WTC11 (cell line): Measurements from ENCODE around the gene CTIF. TPM values are rescaled to one million over a fixed set of nuclear protein-coding genes. Genes with fewer than 3 reads are reported as not detected.

Source experiments
- ATAC-seq: fragments of 200-7000 bp; cut with Tn5 transposase; 2 replicates; pipeline ENCODE4 v1.10.0; 2021; ENCODE audit warnings: mild to moderate bottlenecking, moderate library complexity
- CTCF ChIA-PET: fragments of 300-600 bp; sonication (Branson Sonifier 250); formaldehyde crosslinking; loops from one replicate; lab custom pipeline; 2021; ENCODE audit warnings: antibody characterized with exemption; lab: Charles Lee
- POLR2A ChIA-PET: fragments of 350-600 bp; sonication (Branson Sonifier 250); formaldehyde crosslinking; loops from one replicate; lab custom pipeline; 2021; ENCODE audit warnings: antibody characterized with exemption; lab: Charles Lee
- DNase-seq: peaks from one replicate; pipeline ENCODE4 v3.0.0; 2021; ENCODE audit warnings: low spot score
- H3K27ac Mint-ChIP-seq: 2 replicates; pipeline ENCODE4 v1.8.0; 2021; ENCODE audit warnings: mixed read lengths
- H3K27me3 Mint-ChIP-seq: 2 replicates; pipeline ENCODE4 v1.8.0; 2021; ENCODE audit warnings: low read depth, mild to moderate bottlenecking, moderate library complexity, mixed read lengths
- H3K36me3 Mint-ChIP-seq: 2 replicates; pipeline ENCODE4 v1.8.0; 2021; ENCODE audit warnings: mixed read lengths
- H3K4me1 Mint-ChIP-seq: 2 replicates; pipeline ENCODE4 v1.8.0; 2022; ENCODE audit warnings: mixed read lengths
- H3K4me3 Mint-ChIP-seq: 2 replicates; pipeline ENCODE4 v1.8.0; 2021; ENCODE audit warnings: mild to moderate bottlenecking, moderate library complexity, mixed read lengths
- H3K9me3 Mint-ChIP-seq: 2 replicates; pipeline ENCODE4 v1.8.0; 2021; ENCODE audit warnings: mixed read lengths
- AR ChIP-seq: fragments of 250-450 bp; sonication (Bioruptor Pico); IDR thresholded peaks from 2 replicates; pipeline ENCODE4 v1.9.0; 2021; ENCODE audit warnings: mild to moderate bottlenecking
- CDX4 ChIP-seq: fragments of 250-450 bp; sonication (Bioruptor Pico); IDR thresholded peaks from 2 replicates; pipeline ENCODE4 v1.9.0; 2021; ENCODE audit warnings: moderate library complexity, mild to moderate bottlenecking, inconsistent platforms, borderline replicate concordance
- EMX1 ChIP-seq: fragments of 250-450 bp; sonication (Bioruptor Pico); IDR thresholded peaks from 2 replicates; pipeline ENCODE4 v1.8.0; 2021; ENCODE audit warnings: mild to moderate bottlenecking
- GRHL2 ChIP-seq: fragments of 250-450 bp; sonication (Bioruptor Pico); IDR thresholded peaks from 2 replicates; pipeline ENCODE4 v1.8.0; 2022; ENCODE audit warnings: mild to moderate bottlenecking, moderate library complexity; ENCODE audit not compliant: insufficient replicate concordance, severe bottlenecking
- HMGXB4 ChIP-seq: sonication (generic); formaldehyde crosslinking; IDR thresholded peaks from 2 replicates; pipeline ENCODE4 v1.8.1; 2023; ENCODE audit warnings: mild to moderate bottlenecking, moderate library complexity, missing genetic modification reagents
- NFATC4 ChIP-seq: fragments of 250-450 bp; sonication (Bioruptor Pico); IDR thresholded peaks from 2 replicates; pipeline ENCODE4 v1.9.0; 2021; ENCODE audit warnings: mild to moderate bottlenecking
- NR1H2 ChIP-seq: sonication (generic); formaldehyde crosslinking; IDR thresholded peaks from 2 replicates; pipeline ENCODE4 v1.9.0; 2021; ENCODE audit warnings: mild to moderate bottlenecking, moderate library complexity, missing genetic modification reagents
- PRDM15 ChIP-seq: sonication (generic); formaldehyde crosslinking; IDR thresholded peaks from 2 replicates; pipeline ENCODE4 v1.8.0; 2022; ENCODE audit warnings: missing genetic modification reagents
- SMAD3 ChIP-seq: sonication (generic); formaldehyde crosslinking; IDR thresholded peaks from 2 replicates; pipeline ENCODE4 v1.8.0; 2022; ENCODE audit warnings: missing genetic modification reagents, mild to moderate bottlenecking, borderline replicate concordance
- SMAD4 ChIP-seq: sonication (generic); formaldehyde crosslinking; IDR thresholded peaks from 2 replicates; pipeline ENCODE4 v1.8.0; 2022; ENCODE audit warnings: mild to moderate bottlenecking, missing genetic modification reagents
- SP1 ChIP-seq: sonication (generic); formaldehyde crosslinking; conservative IDR thresholded peaks from 2 replicates; pipeline ENCODE4 v1.8.1; 2022; ENCODE audit warnings: missing genetic modification reagents
- TEAD4 ChIP-seq: sonication (generic); formaldehyde crosslinking; IDR thresholded peaks from 2 replicates; pipeline ENCODE4 v1.8.0; 2022; ENCODE audit warnings: mild to moderate bottlenecking, missing genetic modification reagents
- TP53 ChIP-seq: sonication (generic); formaldehyde crosslinking; IDR thresholded peaks from 2 replicates; pipeline ENCODE4 v1.8.1; 2023; ENCODE audit warnings: mild to moderate bottlenecking, missing genetic modification reagents
- ZBTB43 ChIP-seq: sonication (generic); formaldehyde crosslinking; IDR thresholded peaks from 2 replicates; pipeline ENCODE4 v1.8.1; 2023; ENCODE audit warnings: mild to moderate bottlenecking, missing genetic modification reagents
- ZNF232 ChIP-seq: sonication (generic); formaldehyde crosslinking; IDR thresholded peaks from 2 replicates; pipeline ENCODE4 v1.8.0; 2022; ENCODE audit warnings: mild to moderate bottlenecking, missing genetic modification reagents
- ZNF396 ChIP-seq: fragments of 250-450 bp; sonication (Bioruptor Pico); IDR thresholded peaks from 2 replicates; pipeline ENCODE4 v1.8.0; 2021; ENCODE audit warnings: mild to moderate bottlenecking, moderate library complexity, borderline replicate concordance
- ZNF423 ChIP-seq: fragments of 250-450 bp; sonication (Bioruptor Pico); IDR thresholded peaks from 2 replicates; pipeline ENCODE4 v2.1.2; 2022; ENCODE audit warnings: mild to moderate bottlenecking, moderate library complexity
- ZNF425 ChIP-seq: fragments of 250-450 bp; sonication (Bioruptor Pico); conservative IDR thresholded peaks from 2 replicates; pipeline ENCODE4 v1.9.0; 2021; ENCODE audit warnings: mild to moderate bottlenecking
- total RNA-seq: library from RNA; stranded (reverse); gene quantifications from 3 replicates; pipeline ENCODE4 v1.2.3, GENCODE V29; 2021

The CTIF gene
- total RNA-seq, 1 experiment from 2014 or later, result 28.5 TPM

- TF ChIP-seq PRDM15 (CRISPR knock-in tag) (no peak), ZNF423 (CRISPR knock-in tag) (no peak), ZBTB43 (no peak)
Measured at GRCh38 chr18:48534364-48534763, 4.5 kb upstream of the CTIF start (continued).

GRCh38 chr18:48535956-48536355 lies 2.9 kb upstream of the CTIF start:
- CTCF ChIA-PET, result no interaction called here
- TF ChIP-seq TEAD4 (CRISPR knock-in tag), result no peak
- no peak for TF ChIP-seq EMX1 (CRISPR knock-in tag)
- TF ChIP-seq SMAD4 (CRISPR knock-in tag), result no peak
- no peak for TF ChIP-seq AR (CRISPR knock-in tag)
- no peak for TF ChIP-seq SMAD3 (CRISPR knock-in tag)
- no peak for TF ChIP-seq GRHL2 (CRISPR knock-in tag)

GRCh38 chr18:48536516-48536915 lies 2.3 kb upstream of the CTIF start:
- H3K27me3 Mint-ChIP-seq, result peaks cover 6% of the 10 kb centered on the region
- CTCF ChIA-PET, result no interaction called here
- POLR2A ChIA-PET, result no interaction called here
- no peaks in the 10 kb centered on the region for H3K9me3 Mint-ChIP-seq
- DNase-seq, result no peak
- no peak overlapping the region for H3K27ac Mint-ChIP-seq
- no peak for ATAC-seq
- H3K4me1 Mint-ChIP-seq, result peaks cover 23% of the 10 kb centered on the region
- no peaks in the 10 kb centered on the region for H3K36me3 Mint-ChIP-seq
- no peak overlapping the region for H3K4me3 Mint-ChIP-seq
- TF ChIP-seq SP1 (no peak), HMGXB4 (no peak), AR (CRISPR knock-in tag) (no peak), CDX4 (no peak), ZNF232 (CRISPR knock-in tag) (no peak), ZNF425 (CRISPR knock-in tag) (no peak), TP53 (no peak), NR1H2 (CRISPR knock-in tag) (no peak), ZNF396 (CRISPR knock-in tag) (no peak), NFATC4 (CRISPR knock-in tag) (no peak)

More at GRCh38 chr18:48535956-48536355, 2.9 kb upstream of the CTIF start:
- Mint-ChIP-seq H3K4me3 (no peak overlapping the region), H3K36me3 (no peaks in the 10 kb centered on the region), H3K9me3 (no peaks in the 10 kb centered on the region), H3K27ac (no peak overlapping the region), H3K4me1 (peaks cover 20% of the 10 kb centered on the region), H3K27me3 (peaks cover 2% of the 10 kb centered on the region)
- POLR2A ChIA-PET, result interaction anchor here (0.6 kb wide), 1 partner anchor 168 kb away, joined by 4 read pairs; no protein-coding TSS in a partner anchor
- no peak for DNase-seq
- no peak for ATAC-seq
